ENCODE results near the gene MRPS33. TPM values are rescaled to one million over a fixed set of nuclear protein-coding genes. Genes with fewer than 3 reads are reported as not detected.

Gene MRPS33
- total and polyA plus RNA-seq, 2 experiments from 2014 or later: 23.1 to 140 TPM

- no peaks in the 10 kb centered on the region for H3K9me2 ChIP-seq (ENCODE audit: insufficient read depth)
- H4K20me1 ChIP-seq (replicated peaks; ENCODE audit: insufficient read depth): no peaks in the 10 kb centered on the region
- Mint-ChIP-seq H3K36me3 (ENCODE audit: low read depth) (peaks cover 3% of the 10 kb centered on the region; the same call in 1 of the 3 replicates), H3K4me3 (no peak overlapping the region), H3K27me3 (ENCODE audit: insufficient read depth, low read depth, poor library complexity) (peaks cover 3% of the 10 kb centered on the region), H3K27ac (no peak overlapping the region), H3K4me1 (no peaks in the 10 kb centered on the region), H3K9me3 (peaks cover 3% of the 10 kb centered on the region; the same call in 1 of the 3 replicates)
- no peaks in the 10 kb centered on the region for H3K4me1 ChIP-seq (ENCODE audit: insufficient read depth)
- no peak overlapping the region for H2AFZ ChIP-seq
- no peak for ATAC-seq
- H3K4me3 ChIP-seq: no peak overlapping the region
- no peak overlapping the region for H3K4me2 ChIP-seq
- H3K36me3 ChIP-seq (ENCODE audit: insufficient read depth): peaks cover 8% of the 10 kb centered on the region; the same call in 1 of the 2 replicates
- TF ChIP-seq STAT1 (IDR thresholded peaks at IDR 0.05; ENCODE audit: unreplicated experiment): no peak
- no peak for TF ChIP-seq ZNF114 (CRISPR knock-in tag; IDR thresholded peaks at IDR 0.05)
- TF ChIP-seq, protein P1, sequence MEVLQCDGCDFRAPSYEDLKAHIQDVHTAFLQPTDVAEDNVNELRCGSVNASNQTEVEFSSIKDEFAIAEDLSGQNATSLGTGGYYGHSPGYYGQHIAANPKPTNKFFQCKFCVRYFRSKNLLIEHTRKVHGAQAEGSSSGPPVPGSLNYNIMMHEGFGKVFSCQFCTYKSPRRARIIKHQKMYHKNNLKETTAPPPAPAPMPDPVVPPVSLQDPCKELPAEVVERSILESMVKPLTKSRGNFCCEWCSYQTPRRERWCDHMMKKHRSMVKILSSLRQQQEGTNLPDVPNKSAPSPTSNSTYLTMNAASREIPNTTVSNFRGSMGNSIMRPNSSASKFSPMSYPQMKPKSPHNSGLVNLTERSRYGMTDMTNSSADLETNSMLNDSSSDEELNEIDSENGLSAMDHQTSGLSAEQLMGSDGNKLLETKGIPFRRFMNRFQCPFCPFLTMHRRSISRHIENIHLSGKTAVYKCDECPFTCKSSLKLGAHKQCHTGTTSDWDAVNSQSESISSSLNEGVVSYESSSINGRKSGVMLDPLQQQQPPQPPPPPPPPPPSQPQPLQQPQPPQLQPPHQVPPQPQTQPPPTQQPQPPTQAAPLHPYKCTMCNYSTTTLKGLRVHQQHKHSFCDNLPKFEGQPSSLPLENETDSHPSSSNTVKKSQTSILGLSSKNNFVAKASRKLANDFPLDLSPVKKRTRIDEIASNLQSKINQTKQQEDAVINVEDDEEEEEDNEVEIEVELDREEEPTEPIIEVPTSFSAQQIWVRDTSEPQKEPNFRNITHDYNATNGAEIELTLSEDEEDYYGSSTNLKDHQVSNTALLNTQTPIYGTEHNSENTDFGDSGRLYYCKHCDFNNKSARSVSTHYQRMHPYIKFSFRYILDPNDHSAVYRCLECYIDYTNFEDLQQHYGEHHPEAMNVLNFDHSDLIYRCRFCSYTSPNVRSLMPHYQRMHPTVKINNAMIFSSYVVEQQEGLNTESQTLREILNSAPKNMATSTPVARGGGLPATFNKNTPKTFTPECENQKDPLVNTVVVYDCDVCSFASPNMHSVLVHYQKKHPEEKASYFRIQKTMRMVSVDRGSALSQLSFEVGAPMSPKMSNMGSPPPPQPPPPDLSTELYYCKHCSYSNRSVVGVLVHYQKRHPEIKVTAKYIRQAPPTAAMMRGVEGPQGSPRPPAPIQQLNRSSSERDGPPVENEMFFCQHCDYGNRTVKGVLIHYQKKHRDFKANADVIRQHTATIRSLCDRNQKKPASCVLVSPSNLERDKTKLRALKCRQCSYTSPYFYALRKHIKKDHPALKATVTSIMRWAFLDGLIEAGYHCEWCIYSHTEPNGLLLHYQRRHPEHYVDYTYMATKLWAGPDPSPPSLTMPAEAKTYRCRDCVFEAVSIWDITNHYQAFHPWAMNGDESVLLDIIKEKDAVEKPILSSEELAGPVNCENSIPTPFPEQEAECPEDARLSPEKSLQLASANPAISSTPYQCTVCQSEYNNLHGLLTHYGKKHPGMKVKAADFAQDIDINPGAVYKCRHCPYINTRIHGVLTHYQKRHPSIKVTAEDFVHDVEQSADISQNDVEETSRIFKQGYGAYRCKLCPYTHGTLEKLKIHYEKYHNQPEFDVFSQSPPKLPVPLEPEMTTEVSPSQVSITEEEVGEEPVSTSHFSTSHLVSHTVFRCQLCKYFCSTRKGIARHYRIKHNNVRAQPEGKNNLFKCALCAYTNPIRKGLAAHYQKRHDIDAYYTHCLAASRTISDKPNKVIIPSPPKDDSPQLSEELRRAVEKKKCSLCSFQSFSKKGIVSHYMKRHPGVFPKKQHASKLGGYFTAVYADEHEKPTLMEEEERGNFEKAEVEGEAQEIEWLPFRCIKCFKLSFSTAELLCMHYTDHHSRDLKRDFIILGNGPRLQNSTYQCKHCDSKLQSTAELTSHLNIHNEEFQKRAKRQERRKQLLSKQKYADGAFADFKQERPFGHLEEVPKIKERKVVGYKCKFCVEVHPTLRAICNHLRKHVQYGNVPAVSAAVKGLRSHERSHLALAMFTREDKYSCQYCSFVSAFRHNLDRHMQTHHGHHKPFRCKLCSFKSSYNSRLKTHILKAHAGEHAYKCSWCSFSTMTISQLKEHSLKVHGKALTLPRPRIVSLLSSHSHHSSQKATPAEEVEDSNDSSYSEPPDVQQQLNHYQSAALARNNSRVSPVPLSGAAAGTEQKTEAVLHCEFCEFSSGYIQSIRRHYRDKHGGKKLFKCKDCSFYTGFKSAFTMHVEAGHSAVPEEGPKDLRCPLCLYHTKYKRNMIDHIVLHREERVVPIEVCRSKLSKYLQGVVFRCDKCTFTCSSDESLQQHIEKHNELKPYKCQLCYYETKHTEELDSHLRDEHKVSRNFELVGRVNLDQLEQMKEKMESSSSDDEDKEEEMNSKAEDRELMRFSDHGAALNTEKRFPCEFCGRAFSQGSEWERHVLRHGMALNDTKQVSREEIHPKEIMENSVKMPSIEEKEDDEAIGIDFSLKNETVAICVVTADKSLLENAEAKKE (CRISPR knock-in tag; IDR thresholded peaks at IDR 0.05): no peak
- TF ChIP-seq EZH2 (IDR thresholded peaks at IDR 0.05; ENCODE audit: low read depth, unreplicated experiment): no peak
- TF ChIP-seq, protein P2, sequence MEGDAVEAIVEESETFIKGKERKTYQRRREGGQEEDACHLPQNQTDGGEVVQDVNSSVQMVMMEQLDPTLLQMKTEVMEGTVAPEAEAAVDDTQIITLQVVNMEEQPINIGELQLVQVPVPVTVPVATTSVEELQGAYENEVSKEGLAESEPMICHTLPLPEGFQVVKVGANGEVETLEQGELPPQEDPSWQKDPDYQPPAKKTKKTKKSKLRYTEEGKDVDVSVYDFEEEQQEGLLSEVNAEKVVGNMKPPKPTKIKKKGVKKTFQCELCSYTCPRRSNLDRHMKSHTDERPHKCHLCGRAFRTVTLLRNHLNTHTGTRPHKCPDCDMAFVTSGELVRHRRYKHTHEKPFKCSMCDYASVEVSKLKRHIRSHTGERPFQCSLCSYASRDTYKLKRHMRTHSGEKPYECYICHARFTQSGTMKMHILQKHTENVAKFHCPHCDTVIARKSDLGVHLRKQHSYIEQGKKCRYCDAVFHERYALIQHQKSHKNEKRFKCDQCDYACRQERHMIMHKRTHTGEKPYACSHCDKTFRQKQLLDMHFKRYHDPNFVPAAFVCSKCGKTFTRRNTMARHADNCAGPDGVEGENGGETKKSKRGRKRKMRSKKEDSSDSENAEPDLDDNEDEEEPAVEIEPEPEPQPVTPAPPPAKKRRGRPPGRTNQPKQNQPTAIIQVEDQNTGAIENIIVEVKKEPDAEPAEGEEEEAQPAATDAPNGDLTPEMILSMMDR (conservative IDR thresholded peaks at IDR 0.05; ENCODE audit: low read depth in 2 of 2): no peak
- no peak for TF ChIP-seq ETS1 (IDR thresholded peaks at IDR 0.05)
- no peak for TF ChIP-seq ZNF331 (CRISPR knock-in tag; IDR thresholded peaks at IDR 0.05; ENCODE audit: low read depth)
- TF ChIP-seq, protein P3, sequence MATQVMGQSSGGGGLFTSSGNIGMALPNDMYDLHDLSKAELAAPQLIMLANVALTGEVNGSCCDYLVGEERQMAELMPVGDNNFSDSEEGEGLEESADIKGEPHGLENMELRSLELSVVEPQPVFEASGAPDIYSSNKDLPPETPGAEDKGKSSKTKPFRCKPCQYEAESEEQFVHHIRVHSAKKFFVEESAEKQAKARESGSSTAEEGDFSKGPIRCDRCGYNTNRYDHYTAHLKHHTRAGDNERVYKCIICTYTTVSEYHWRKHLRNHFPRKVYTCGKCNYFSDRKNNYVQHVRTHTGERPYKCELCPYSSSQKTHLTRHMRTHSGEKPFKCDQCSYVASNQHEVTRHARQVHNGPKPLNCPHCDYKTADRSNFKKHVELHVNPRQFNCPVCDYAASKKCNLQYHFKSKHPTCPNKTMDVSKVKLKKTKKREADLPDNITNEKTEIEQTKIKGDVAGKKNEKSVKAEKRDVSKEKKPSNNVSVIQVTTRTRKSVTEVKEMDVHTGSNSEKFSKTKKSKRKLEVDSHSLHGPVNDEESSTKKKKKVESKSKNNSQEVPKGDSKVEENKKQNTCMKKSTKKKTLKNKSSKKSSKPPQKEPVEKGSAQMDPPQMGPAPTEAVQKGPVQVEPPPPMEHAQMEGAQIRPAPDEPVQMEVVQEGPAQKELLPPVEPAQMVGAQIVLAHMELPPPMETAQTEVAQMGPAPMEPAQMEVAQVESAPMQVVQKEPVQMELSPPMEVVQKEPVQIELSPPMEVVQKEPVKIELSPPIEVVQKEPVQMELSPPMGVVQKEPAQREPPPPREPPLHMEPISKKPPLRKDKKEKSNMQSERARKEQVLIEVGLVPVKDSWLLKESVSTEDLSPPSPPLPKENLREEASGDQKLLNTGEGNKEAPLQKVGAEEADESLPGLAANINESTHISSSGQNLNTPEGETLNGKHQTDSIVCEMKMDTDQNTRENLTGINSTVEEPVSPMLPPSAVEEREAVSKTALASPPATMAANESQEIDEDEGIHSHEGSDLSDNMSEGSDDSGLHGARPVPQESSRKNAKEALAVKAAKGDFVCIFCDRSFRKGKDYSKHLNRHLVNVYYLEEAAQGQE (IDR thresholded peaks at IDR 0.05; ENCODE audit: unreplicated experiment): no peak
- no peak for TF ChIP-seq EZH2phosphoT487 (IDR thresholded peaks at IDR 0.05; ENCODE audit: unreplicated experiment)
- TF ChIP-seq NANOG (IDR thresholded peaks at IDR 0.05; ENCODE audit: borderline replicate concordance): no peak
- no peak for TF ChIP-seq CREB1 (CRISPR knock-in tag; IDR thresholded peaks at IDR 0.05; ENCODE audit: low read depth)
- TF ChIP-seq POLR2AphosphoS5 (IDR thresholded peaks at IDR 0.05; ENCODE audit: low read depth): no peak
- no peak for TF ChIP-seq JUNB (IDR thresholded peaks at IDR 0.05; ENCODE audit: unreplicated experiment)
- no peak for DNase-seq (ENCODE audit: low spot score)
- H3K27me3 ChIP-seq (ENCODE audit: insufficient read depth): no peaks in the 10 kb centered on the region
- no peak overlapping the region for H3K27ac ChIP-seq (ENCODE audit: low read depth)
- no peaks in the 10 kb centered on the region for H3F3A ChIP-seq (replicated peaks; ENCODE audit: low read depth)
- H3K79me2 ChIP-seq (replicated peaks; ENCODE audit: insufficient read depth): no peaks in the 10 kb centered on the region
Observed at GRCh38 chr7:140961117-140961516, 53.6 kb downstream of the MRPS33 start.

All from GM23338 (cell line).